ES-I3 (cell line): ENCODE data around the gene ANXA8.

ENCODE experiments used
- H3K36me3 ChIP-seq: 2 replicates; pipeline ENCODE4 v1.6.1; 2013; ENCODE audit warnings: mild to moderate bottlenecking, low read length, control low read depth, moderate library complexity; ENCODE audit not compliant: insufficient read depth
- H3K4me1 ChIP-seq: 2 replicates; pipeline ENCODE4 v1.6.1; 2013; ENCODE audit warnings: mild to moderate bottlenecking, control low read depth, low read length; ENCODE audit not compliant: insufficient read depth
- H3K9ac ChIP-seq: 2 replicates; pipeline ENCODE4 v1.6.1; 2013; ENCODE audit warnings: low read depth, mild to moderate bottlenecking, low read length, moderate library complexity
- H3K9me3 ChIP-seq: 2 replicates; pipeline ENCODE4 v1.6.1; 2013; ENCODE audit warnings: mild to moderate bottlenecking, low read length, moderate library complexity; ENCODE audit not compliant: control insufficient read depth, insufficient read depth

ANXA8 gene

GRCh38 chr10:47445720-47446119 lies 38.2 kb downstream of the ANXA8 start:
- H3K9ac ChIP-seq, result no peak overlapping the region
- H3K9me3 ChIP-seq, result peaks cover 5% of the 10 kb centered on the region
- H3K36me3 ChIP-seq, result no peaks in the 10 kb centered on the region
- H3K4me1 ChIP-seq, result no peaks in the 10 kb centered on the region

- peaks cover 5% of the 10 kb centered on the region for H3K9me3 ChIP-seq
- no peaks in the 10 kb centered on the region for H3K4me1 ChIP-seq
- H3K9ac ChIP-seq, result no peak overlapping the region
- no peaks in the 10 kb centered on the region for H3K36me3 ChIP-seq
Observed at GRCh38 chr10:47444047-47444446, 39.9 kb downstream of the ANXA8 start.

GRCh38 chr10:47443145-47443544 lies 40.8 kb downstream of the ANXA8 start:
- no peaks in the 10 kb centered on the region for H3K36me3 ChIP-seq
- H3K9me3 ChIP-seq, result peaks cover 5% of the 10 kb centered on the region
- no peaks in the 10 kb centered on the region for H3K4me1 ChIP-seq
- H3K9ac ChIP-seq, result no peak overlapping the region

GRCh38 chr10:47442351-47442750 lies 41.6 kb downstream of the ANXA8 start:
- no peaks in the 10 kb centered on the region for H3K4me1 ChIP-seq
- no peaks in the 10 kb centered on the region for H3K36me3 ChIP-seq
- peaks cover 5% of the 10 kb centered on the region for H3K9me3 ChIP-seq
- H3K9ac ChIP-seq, result no peak overlapping the region

GRCh38 chr10:47441938-47442337 lies 42.0 kb downstream of the ANXA8 start:
- H3K9ac ChIP-seq, result no peak overlapping the region
- H3K36me3 ChIP-seq, result no peaks in the 10 kb centered on the region
- no peaks in the 10 kb centered on the region for H3K4me1 ChIP-seq
- H3K9me3 ChIP-seq, result peaks cover 5% of the 10 kb centered on the region

GRCh38 chr10:47440207-47440606 lies 43.7 kb downstream of the ANXA8 start:
- H3K9me3 ChIP-seq, result peaks cover 1% of the 10 kb centered on the region
- no peaks in the 10 kb centered on the region for H3K4me1 ChIP-seq
- H3K36me3 ChIP-seq, result no peaks in the 10 kb centered on the region
- H3K9ac ChIP-seq, result no peak overlapping the region

GRCh38 chr10:47438857-47439474 lies 44.9 kb downstream of the ANXA8 start:
- no peaks in the 10 kb centered on the region; the same call in 1 of the 2 replicates for H3K9me3 ChIP-seq
- no peaks in the 10 kb centered on the region for H3K4me1 ChIP-seq
- no peak overlapping the region for H3K9ac ChIP-seq
- H3K36me3 ChIP-seq, result no peaks in the 10 kb centered on the region

GRCh38 chr10:47435081-47435480 lies 48.8 kb downstream of the ANXA8 start:
- Histone ChIP-seq H3K36me3 (no peaks in the 10 kb centered on the region), H3K9me3 (no peaks in the 10 kb centered on the region; the same call in 1 of the 2 replicates), H3K4me1 (no peaks in the 10 kb centered on the region)

GRCh38 chr10:47425813-47426419 lies 58.0 kb downstream of the ANXA8 start:
- H3K9me3 ChIP-seq, result no peaks in the 10 kb centered on the region
- H3K4me1 ChIP-seq, result peaks cover 4% of the 10 kb centered on the region; the same call in 1 of the 2 replicates

More at GRCh38 chr10:47435081-47435480, 48.8 kb downstream of the ANXA8 start:
- H3K9ac ChIP-seq, result no peak overlapping the region

GRCh38 chr10:47424231-47424630 lies 59.7 kb downstream of the ANXA8 start:
- Histone ChIP-seq H3K36me3 (no peaks in the 10 kb centered on the region), H3K9ac (no peak overlapping the region), H3K4me1 (peaks cover 9% of the 10 kb centered on the region; the same call in 1 of the 2 replicates), H3K9me3 (no peaks in the 10 kb centered on the region)

More at GRCh38 chr10:47425813-47426419, 58.0 kb downstream of the ANXA8 start:
- H3K36me3 ChIP-seq, result no peaks in the 10 kb centered on the region
- H3K9ac ChIP-seq, result no peak overlapping the region

- H3K4me1 ChIP-seq, result peaks cover 9% of the 10 kb centered on the region; the same call in 1 of the 2 replicates
- no peak overlapping the region for H3K9ac ChIP-seq
- H3K36me3 ChIP-seq, result no peaks in the 10 kb centered on the region
- no peaks in the 10 kb centered on the region for H3K9me3 ChIP-seq
Observed at GRCh38 chr10:47423476-47423875, 60.4 kb downstream of the ANXA8 start.

- Histone ChIP-seq H3K36me3 (no peaks in the 10 kb centered on the region), H3K9me3 (no peaks in the 10 kb centered on the region), H3K4me1 (peaks cover 9% of the 10 kb centered on the region; the same call in 1 of the 2 replicates), H3K9ac (no peak overlapping the region)
Observed at GRCh38 chr10:47421057-47421952, 62.6 kb downstream of the ANXA8 start.

- no peak overlapping the region for H3K9ac ChIP-seq
- peaks cover 9% of the 10 kb centered on the region; the same call in 1 of the 2 replicates for H3K4me1 ChIP-seq
- no peaks in the 10 kb centered on the region for H3K9me3 ChIP-seq
- no peaks in the 10 kb centered on the region for H3K36me3 ChIP-seq
Observed at GRCh38 chr10:47420305-47421056, 63.4 kb downstream of the ANXA8 start.

- H3K4me1 ChIP-seq, result peaks cover 9% of the 10 kb centered on the region; the same call in 1 of the 2 replicates
- no peaks in the 10 kb centered on the region for H3K36me3 ChIP-seq
- no peak overlapping the region for H3K9ac ChIP-seq
- H3K9me3 ChIP-seq, result no peaks in the 10 kb centered on the region
Observed at GRCh38 chr10:47419421-47419820, 64.5 kb downstream of the ANXA8 start.
